ENCODE measurements around the gene SPDYE2.
"Not testable (repeated sequence)": the region's sequence is repeated elsewhere in the genome, so short reads cannot be mapped to it uniquely, and the experiment has no call there.

GRCh38 chr7:102532127-102532526 lies 18.9 kb upstream of the SPDYE2 start:
- not testable (repeated sequence) for TF ChIP-seq POLR2AphosphoS2 (conservative IDR thresholded peaks at IDR 0.05; ENCODE audit: low read length); SMC3 (IDR thresholded peaks at IDR 0.05); NPAS2 (CRISPR knock-in tag; IDR thresholded peaks at IDR 0.05; ENCODE audit: borderline replicate concordance); CTCF (IDR thresholded peaks at IDR 0.05)
- TF ChIP-seq, protein P1, sequence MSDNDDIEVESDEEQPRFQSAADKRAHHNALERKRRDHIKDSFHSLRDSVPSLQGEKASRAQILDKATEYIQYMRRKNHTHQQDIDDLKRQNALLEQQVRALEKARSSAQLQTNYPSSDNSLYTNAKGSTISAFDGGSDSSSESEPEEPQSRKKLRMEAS (IDR thresholded peaks at IDR 0.05), result not testable (repeated sequence)

Data from A549 (cell line).